ENCODE measurements around the gene SNX25.
"Not testable (repeated sequence)": the region's sequence is repeated elsewhere in the genome, so short reads cannot be mapped to it uniquely, and the experiment has no call there.

Gene SNX25

DNA sequence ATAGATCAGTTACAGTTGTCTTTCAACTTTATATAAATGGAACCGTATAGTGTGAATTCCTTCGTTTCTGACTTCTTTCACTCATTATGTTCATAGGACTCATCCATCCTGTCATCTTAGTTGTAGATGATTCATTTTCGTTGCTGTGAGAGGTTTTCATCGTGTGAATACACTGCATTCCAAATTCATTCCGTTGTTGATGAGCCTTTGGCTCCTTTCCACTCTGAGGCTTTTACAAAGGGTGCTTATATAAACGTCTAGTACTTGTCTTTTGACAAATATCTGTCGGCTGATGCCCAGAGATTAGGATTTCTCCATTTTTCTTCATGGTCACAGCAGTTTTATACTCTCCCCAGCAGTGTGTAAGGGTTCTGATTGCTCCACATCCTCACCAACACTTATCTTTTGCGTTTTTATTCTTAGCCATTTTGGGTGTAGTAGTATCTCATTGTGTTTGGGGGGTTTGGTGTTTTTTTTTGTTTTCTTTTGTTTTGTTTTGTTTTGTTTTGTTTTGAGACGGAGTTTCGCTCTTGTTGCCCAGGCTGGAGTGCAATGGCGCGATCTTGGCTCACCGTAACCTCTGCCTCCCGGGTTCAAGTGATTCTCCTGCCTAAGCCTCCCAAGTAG is 137.7 kb downstream of the SNX25 start:
- no peak for DNase-seq

DNA sequence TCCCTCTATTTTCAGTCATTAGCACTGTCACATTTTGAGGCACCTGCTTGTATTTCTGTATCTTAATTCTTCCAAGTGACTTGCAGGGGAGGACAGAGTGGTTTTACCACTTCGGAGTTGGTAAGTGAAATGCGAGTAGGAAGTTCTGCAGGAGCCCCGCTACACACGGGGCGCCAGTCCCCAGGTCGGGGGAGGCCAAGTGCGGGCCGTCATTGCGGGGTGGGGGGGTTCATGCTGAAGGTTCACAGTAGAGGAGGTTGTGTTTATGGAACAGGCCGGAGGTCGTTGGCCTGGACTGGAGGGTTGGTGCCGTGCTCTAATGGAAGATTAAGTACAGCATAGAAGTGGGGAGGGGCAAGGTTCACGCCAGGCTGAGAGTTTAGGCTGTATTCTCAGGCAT is 142.3 kb downstream of the SNX25 start:
- no peak for DNase-seq

DNA sequence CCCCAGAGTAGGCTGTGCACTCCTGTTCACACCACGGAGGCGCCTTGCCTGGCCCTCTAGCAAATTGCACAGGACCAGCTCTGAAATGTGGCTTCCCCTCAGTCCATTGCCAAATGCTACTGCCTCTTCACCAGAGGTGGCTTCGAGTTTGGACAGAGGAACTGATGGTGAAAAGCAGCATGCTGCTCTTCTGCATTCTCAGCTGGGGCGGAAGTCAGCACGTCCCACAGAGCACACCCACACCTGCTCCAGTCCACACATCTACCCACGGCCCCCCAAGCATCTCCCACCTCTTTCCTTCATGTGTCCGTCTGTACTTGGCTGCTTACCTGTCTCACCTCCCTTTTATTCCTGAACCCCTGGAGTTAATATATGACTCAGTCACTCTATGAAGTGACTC is 142.8 kb downstream of the SNX25 start:
- DNase-seq = no peak

DNA sequence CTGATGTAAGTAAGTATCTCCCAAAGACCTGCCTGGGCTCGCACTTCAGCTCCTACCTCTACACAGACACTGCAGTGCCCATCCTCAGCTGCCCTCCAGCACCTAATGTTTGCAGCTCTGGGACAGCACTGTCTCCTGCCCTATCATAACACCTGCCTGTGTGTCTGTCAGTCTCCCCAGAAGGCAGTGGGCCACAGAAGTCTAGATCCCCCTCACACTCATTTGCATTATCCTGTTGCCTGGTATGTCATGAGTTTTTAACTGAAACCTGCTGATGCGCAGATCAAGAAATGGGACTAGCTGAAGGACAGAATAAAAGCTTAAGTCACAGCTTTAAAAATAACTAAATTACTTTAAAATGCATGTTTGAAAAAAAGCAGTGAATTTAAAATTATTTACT is 143.3 kb downstream of the SNX25 start:
- DNase-seq = no peak

DNA sequence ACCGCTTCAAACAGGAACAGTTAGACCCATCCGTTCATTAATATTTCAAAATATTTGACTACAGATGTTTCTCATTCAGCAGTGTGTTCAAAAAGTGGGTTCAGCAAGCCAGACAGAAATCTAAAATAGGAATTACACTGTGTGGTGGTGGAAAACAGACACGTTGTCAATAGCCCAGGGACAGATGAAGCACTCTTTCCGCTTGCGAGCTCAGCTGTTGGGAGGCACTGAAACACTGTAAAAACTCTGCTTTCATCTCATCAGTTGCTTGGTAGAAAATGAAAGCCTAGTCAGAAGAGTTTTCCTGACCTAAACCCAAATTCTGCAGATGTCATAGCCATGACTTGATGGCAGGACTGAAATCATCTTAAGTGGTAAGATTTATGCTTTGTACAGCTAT is 147.8 kb downstream of the SNX25 start:
- no peak for DNase-seq

DNA sequence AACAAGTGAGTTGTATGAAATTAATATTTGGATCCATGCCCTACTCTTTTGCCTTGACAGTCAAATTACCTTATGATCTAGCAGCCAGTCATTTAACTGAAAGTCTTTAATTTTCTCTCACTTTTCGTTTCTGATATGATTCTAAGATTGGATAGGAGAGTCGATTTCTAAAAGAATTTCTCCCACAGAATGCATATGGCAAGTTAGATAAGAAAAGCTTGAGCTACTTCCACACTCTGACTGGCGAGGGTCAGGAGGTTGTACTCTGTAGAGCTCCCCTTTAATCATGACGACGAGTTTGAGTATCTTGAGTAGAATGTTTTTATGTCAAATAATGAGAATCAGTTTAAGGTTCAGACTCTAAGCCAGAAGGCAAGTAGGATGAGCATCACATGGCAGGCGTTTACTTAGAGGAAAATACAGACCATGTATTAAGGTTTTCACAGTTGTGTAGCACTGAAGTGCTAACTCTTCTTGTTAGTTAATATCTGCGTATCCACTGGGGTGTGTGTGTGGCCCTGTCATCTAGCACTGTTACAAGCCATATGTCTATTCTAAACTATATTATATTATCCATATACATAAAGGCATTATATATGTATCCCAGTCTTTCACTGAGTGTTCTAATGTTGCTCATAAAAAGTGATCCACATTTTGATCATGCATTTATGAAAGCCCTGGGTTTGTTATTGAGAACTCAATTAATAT is 148.5 kb downstream of the SNX25 start:
- no peak for DNase-seq

DNA sequence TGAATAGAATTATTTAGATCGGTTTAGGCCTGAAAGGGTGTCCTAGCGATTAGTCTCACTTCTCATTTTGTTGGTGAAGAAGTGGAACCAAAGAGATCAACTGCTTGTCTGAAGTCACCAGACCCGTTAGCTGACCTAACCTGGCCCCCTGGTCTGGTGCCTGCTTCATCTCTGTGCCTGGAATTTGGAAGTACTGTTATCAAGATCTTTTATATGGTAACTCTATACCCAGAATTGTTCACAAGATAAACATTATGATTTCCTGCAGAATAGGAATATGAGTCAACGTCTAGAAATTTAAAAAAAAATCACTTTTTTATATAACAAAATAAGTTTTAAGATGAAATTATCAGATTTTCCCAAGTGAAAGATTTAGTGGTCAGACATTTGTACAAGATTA is 149.1 kb downstream of the SNX25 start:
- DNase-seq = no peak

DNA sequence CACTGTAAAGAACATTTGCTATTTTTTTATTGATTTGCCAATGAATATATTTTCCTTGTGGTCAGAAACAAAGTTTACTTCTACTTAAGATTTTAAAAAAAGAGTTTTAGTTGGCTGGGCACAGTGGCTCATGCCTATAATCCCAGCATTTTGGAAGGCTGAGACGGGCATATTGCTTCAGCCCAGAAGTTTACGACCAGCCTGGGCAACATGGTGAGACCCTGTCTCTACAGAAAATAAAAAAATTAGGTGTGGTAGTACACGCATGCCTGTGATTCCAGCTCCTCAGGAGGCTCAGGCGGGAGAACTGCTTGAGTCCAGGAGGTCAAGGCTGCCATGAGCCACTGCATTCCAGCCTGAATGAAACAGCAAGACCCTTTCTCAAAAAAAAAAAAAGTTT is 149.6 kb downstream of the SNX25 start:
- no peak for DNase-seq

DNA sequence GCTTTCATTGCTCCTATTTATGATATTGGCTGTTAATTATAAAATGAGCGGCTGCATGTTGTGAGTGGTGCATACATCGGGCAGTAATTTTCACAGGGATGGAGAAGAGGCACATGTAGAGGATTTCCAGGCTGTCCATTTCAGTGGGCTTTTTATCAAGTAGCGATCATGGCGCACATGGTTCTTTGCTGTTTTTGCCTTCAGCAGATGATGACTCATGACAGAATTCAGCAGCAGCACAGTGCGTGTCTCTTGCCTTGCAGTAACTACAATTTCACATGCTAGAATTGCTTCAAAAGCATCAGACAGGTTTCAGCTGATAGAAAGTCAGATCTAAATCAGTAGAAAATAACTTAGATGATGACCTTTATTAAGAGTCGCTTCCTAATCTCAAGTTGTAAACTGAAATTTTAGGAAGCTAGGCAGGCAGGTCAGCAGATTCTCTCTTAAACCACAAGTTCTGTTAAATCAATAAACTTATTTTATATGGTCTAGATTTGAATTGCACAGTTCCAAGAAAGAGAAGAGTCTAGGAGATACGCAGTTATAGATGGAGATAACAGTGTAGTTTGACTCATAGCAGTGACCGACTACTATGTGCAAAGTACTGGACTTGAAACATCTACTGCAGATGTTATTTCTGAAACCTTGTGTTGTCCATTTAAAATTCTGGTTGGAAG is 150.5 kb downstream of the SNX25 start:
- DNase-seq = no peak

DNA sequence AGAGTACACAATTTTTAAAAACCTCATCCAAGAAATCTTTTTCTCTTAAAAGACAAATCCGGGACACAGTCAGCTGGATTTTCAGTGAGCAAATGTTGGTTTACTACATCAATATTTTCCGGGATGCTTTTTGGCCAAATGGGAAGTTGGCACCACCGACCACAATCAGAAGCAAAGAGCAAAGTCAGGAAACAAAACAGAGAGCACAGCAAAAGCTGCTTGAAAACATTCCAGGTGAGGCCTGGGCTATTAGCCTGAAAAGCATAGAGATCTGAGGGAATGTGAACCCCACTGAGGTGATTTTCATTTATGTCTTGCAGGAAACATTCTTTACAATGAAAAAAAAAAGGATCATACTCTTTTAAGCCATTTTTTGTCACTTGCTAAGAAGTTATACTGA is 152.5 kb downstream of the SNX25 start:
- DNase-seq = no peak

DNA sequence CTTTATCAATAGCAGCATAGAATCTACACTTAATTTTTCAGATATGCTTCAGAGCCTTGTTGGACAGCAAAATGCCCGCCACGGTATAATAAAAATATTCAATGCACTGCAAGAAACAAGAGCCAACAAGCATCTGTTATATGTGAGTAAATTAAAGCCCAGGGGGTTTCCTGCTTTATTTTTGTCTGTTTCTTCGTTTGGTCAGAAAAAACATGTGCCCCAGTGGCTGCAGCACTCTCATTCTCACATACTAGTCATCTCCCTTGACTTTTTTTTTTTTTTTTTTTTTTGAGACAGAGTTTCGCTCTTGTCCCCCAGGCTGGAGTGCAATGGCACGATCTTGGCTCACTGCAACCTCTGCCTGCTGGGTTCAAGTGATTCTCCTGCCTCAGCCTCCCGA is 153.2 kb downstream of the SNX25 start:
- DNase-seq = not testable (repeated sequence)

DNA sequence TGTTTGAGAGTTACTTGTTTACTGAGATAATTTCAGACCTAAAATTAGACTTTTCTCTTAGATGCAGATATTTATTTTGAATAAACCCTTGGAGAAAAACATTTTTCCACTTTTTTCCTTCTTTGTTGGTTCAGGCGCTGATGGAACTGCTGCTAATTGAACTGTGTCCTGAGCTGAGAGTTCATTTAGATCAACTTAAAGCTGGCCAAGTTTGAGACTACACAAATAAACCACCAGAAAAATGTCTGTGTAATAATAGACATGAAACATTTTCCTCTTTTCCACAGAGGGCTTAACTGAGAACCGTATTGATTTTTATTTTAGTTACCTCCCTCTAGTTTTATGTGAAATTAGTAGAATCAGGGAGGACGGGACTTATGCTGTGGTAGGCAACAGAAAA is 153.9 kb downstream of the SNX25 start:
- DNase-seq = no peak

DNA sequence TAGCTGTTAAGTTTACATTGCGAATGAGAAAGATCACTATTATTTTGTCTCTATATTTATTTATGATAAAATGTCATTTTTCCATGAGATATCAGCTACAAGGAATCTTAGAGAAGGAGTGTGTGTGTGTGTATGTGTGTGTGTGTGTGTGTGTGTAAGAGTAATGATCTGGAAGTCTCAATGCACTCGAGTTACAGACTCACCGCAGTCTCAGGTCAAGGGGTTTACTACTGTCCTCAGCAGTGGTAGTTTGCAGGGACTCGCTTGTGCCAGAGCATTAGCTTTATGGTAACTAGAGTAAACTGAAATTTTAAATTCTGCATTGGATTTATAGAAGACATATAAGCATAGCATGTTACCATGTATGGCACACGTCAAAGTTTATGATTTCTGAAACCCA is 155.5 kb downstream of the SNX25 start:
- no peak for DNase-seq

DNA sequence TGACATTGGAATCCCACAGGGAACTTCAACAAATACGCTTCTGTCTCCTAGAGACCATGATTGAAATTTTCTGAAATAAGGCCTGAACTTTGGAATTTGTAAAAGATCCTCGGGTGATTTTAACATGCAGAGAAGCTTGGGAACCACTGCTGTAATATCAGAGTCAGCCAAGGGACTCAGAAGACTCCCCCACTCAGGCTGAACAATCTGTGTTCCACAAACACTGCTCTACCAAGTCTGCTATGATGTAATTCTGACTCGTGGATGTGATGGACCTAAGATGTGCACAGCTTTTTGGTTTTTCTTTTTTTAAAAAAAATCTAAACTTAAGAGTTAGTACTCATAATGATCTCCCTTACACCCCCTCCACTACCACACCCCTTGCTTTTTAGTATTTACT is 160.3 kb downstream of the SNX25 start:
- no peak for DNase-seq

DNA sequence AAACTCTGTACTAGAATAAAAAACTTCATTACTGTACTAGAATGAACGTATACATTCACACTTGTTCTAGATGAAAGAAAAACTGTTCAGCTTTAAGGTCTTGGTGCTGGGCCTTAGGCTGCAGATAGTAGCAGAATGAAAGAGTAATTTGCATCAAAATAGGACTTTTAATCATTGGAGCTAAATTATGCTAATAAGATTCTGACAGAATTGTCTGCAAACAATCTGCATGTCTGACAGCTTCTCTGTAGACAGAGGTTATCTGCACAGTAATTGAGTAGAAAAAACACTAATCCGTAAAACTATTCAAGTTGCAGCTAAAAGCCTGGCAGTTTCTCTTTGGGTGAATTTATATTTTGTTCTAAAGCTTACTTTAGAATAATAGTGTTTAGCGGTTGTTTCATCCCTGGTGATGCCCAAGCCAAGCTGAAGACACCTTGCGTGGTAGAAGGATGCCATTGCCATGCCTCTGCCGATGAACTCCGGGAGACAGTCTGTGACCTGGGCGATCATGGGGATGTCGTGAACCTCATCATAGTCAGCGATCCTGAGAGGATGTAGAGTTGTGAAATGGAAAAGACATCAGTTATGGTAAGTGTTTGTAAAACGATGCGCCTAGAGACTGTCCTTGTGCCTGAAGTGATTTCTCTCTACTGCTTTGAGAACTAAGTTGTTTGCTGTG is 161.0 kb downstream of the SNX25 start:
- no peak for DNase-seq

DNA sequence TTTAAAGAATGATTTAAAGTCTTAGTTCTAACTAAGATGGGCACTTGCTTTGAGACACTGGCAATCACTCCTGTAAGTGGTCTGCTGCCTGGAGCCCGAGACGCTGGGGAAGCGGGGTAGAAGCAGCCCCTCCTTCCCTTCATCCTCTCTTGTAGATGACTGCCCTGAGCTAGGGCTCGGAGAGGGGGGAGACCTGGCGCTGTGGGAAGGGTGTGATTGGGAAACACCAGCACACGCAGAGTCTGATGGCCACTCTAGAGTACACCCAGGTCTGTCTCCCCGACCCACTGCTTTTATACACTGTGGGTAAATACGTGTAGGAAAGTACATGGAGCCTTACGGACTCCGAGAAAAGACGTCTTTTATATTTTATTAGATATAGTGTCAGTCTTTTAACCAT is 162.3 kb downstream of the SNX25 start:
- no peak for DNase-seq

DNA sequence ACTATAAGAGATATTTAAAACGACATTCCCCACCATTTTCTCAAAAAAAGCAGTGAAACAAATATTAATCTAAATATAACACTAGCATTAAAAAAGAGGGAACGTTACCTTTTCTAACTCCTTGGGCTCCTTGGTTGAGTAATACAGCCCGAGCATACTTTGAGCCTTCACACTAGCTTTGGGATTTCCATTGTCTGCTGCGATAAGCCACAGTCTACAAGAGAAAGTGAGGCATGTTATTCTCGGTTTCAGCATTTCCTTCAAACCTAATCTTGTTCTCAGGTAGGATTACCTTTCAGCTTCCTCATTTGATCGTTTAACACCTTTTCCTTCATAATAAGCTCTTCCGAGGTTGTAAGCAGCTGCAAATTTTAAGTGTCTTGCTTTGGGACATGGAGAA is 164.6 kb downstream of the SNX25 start:
- DNase-seq = no peak

DNA sequence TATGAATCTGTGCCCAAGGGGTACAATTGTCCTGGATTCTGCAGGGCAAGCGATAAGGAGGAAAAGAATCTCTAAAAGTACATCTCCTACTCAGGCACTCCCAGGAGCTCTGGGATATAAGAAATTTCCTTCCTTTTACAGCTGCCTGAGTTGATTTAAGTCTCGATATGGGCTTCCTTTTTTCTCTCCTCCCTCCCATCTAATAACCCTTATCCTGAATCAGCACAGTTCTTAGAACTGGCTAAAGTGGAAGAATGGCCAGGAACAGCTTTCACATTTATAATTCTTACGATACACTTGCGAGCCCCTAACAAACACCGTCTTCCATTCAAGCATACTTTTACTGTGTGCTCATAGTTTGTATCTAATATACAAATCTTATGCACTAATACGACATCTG is 165.2 kb downstream of the SNX25 start:
- DNase-seq = no peak

DNA sequence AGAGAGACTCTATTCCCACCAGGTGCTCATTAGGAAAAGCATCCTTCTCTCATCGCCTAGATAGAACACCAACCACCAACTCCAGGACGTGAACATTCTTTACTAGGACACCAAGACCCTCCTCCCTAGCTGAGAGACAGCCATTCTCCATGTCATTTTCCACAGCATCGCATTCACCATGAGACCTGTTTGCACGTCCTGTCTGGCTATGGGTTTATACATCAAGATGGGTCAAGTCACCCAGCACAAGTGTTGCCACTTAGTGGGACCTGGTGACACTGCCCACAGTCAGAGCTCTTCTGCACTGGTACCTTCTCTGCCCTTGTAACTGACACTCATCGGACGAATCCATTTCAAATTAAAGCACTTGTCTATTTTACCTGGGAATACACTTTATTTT is 168.9 kb downstream of the SNX25 start:
- DNase-seq = no peak

DNA sequence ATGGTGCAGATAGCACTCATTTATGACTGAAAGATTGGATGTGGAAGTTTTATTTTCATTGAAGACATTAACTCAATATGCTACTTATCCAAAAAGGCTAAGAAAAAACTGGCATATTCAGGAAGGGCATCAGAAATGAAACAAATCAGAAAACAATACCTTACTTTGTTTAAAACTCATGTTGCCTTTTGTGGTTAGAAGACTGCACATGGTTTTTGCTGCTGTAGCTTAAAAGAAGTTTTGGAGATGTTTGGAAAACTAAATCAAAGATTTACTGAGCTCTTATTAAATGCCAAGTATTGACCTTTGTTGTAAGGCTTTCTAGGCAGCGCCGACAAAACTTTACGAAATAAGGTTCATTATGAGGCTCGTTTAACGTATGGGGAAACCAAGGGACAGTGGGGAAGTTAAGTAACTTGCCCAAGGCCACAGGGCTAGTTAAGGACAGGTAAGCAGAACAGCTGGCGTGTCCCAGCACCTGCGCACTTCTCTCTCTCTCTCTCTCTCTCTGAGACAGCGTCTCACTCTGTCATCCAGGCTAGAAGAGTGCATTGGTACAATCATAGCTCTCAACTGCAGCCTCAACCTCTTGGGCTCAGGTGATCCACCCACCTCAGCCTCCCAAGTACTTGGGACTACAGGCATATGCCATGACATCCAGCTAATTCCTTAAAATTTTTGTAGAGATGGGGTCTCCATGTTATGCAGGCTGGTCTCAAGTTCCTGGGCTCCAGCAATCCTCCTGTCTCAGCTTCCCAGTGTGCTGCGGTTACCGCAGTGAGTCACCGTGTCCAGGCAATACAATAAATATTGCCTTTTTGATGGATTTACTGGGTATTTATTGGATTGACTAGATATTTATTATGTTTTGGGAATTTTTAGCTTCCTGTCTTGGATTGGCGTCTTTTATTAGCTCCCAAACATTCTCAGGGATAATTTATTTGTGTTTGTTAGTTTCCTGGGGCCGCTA is 170.2 kb downstream of the SNX25 start:
- DNase-seq = no peak

DNA sequence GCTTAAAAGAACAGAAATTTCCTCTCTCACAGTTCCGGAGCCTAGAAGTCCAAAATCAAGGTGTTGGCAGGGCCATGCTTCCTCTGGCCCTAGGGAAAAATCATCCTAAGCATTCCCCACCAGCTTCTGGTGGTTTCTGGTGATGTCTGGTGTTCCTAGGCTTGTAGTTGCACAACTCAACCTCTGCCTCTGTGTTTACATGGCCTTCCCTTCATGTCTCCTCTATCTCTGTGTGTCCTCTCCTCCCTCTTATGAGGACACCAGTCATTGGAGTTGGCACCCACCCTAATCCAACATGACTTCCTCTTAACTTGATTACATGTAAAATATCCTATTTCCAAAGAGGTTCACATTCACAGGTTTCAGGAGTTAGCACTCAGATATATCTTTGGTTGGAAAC is 170.9 kb downstream of the SNX25 start:
- DNase-seq = no peak

DNA sequence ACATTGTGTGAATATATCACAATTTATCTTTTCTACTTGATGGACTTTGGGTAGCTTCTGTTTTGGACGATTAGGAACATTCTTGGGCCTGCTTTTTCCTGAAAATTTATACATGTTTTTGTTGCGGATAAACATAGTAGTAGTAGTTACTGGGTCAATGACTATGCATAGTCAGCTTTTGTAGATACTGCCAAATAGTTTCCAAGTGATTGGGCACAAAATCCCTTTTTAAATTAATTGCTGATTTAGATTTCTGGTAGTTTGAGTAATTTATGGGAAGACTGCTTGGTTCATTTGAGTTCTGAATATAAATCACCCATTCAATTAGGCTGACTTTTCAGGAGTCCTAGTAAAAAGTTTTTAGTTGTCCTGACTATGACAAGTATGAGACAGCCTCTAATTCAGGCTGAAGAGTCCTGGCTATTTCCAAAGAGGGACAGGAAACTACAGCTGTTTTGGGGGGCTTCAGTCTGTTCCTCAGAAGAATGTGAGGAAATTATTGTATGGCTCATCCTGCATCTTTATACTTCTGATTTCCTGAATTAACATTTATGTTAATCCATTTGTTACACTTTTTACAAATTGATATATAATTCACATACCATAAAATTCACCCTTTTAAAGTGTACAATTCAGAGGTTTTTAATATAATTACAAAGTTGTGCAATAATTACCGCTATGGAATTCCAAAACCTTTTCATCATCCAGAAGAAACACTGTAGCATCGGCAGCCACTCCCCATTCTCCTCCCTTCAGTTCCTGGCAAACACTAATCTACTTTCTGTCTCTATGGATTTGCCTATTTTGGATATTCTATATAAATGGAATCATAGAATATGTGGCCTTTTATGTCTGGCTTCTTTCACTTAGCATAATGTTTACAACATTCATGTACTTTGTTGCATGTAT is 172.1 kb downstream of the SNX25 start:
- no peak for DNase-seq
